Transverse colon (tissue), 4 donors: ENCODE data around the gene WDSUB1.

Experiments used
- EP300 ChIP-seq: sonication (generic); formaldehyde crosslinking; IDR thresholded peaks from one replicate; pipeline ENCODE4 v1.6.1; 2017; ENCODE audit warnings: antibody characterized with exemption, low read depth
- POLR2A ChIP-seq: fragments of 450-650 bp; IDR thresholded peaks from one replicate; pipeline ENCODE4 v1.6.1; 2016; ENCODE audit warnings: antibody characterized with exemption, mild to moderate bottlenecking, moderate library complexity
- POLR2AphosphoS5 ChIP-seq, 3 donors: sonication (generic); formaldehyde crosslinking; IDR thresholded peaks; one replicate each; pipeline ENCODE4 v1.6.1; 2016; ENCODE audit warnings: antibody characterized with exemption in 3 of 3
- TF ChIP-seq, protein P1 (sequence below), 5 experiments: fragments of 200-600 bp in 3 of 5; fragments of 450-650 bp in 2 of 5; sonication (generic) in 3 of 5; IDR thresholded peaks; 1 replicate in 2 of 5; 2 replicates in 3 of 5; pipeline ENCODE4 v1.5.1; 2016 to 2017; ENCODE audit warnings: antibody characterized with exemption in 5 of 5, inconsistent platforms in 3 of 5, mild to moderate bottlenecking in 2 of 5, moderate library complexity in 1 of 5

DNA sequence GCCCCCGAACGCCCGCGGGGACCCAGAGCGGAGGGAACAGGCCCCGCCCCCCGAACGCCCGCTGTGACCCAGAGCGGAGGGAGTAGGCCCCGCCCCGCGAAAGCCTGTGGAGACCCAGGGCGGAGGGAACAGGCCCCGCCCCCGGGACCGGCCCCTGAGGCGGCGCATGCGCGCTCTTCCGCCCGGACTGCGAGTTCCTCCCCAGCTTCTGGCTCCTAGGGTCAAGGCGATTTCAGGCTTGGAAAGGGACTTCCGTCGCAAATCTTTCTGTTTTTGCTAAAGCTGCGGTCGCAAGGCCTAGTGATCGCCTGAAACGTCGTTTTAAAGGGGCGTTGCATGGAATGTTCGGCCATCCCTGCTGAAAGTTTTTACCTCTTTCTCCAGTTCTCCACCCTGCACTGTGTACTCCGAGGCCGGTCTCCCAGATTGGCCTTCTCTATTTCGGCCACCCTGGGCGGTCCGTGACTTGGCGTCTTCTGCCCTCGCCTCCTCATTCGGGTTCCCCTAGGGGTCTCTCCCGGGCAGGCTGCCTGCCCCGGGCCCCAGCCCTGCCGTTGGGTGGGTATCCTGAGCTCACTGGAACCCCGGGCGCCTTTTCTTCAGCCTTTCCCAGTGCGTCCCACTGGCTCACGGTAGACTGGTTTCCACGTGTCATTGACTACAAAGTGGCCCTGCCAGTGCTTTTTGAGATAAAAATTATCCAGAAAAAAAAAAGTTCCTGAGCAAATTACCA is 372 bp upstream of the WDSUB1 start:
- TF ChIP-seq, protein P1, sequence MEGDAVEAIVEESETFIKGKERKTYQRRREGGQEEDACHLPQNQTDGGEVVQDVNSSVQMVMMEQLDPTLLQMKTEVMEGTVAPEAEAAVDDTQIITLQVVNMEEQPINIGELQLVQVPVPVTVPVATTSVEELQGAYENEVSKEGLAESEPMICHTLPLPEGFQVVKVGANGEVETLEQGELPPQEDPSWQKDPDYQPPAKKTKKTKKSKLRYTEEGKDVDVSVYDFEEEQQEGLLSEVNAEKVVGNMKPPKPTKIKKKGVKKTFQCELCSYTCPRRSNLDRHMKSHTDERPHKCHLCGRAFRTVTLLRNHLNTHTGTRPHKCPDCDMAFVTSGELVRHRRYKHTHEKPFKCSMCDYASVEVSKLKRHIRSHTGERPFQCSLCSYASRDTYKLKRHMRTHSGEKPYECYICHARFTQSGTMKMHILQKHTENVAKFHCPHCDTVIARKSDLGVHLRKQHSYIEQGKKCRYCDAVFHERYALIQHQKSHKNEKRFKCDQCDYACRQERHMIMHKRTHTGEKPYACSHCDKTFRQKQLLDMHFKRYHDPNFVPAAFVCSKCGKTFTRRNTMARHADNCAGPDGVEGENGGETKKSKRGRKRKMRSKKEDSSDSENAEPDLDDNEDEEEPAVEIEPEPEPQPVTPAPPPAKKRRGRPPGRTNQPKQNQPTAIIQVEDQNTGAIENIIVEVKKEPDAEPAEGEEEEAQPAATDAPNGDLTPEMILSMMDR (IDR thresholded peaks at IDR 0.05), result no peak
- TF ChIP-seq POLR2AphosphoS5 (IDR thresholded peaks at IDR 0.05) (peak; percentile 75 to 85 (median 78)), EP300 (no peak), POLR2A (peak; percentile 60)
